Bronchial epithelial cell (primary cell): ENCODE data around the gene LZIC. TPM values are rescaled to one million over a fixed set of nuclear protein-coding genes. Genes with fewer than 3 reads are reported as not detected.
A peak's percentile ranks its signal among the peaks of the same experiment; 100 is the strongest.

Experiments
- DNase-seq: peaks from one replicate; pipeline ENCODE4 v3.0.0-alpha.2; 2010; ENCODE audit warnings: low read depth
- FAIRE-seq: peaks from 2 replicates; lab custom pipeline; 2011; peaks lifted over from hg19 to GRCh38; lab: Jason Lieb, UNC
- H3K27me3 ChIP-seq: 2 replicates; pipeline ENCODE4 v1.5.1; 2011; ENCODE audit warnings: low read length; ENCODE audit not compliant: control insufficient read depth, insufficient read depth
- H3K36me3 ChIP-seq: 2 replicates; pipeline ENCODE4 v1.5.1; 2011; ENCODE audit warnings: low read length; ENCODE audit not compliant: control insufficient read depth, insufficient read depth
- H3K4me3 ChIP-seq: 2 replicates; pipeline ENCODE4 v1.5.1; 2011; ENCODE audit warnings: mild to moderate bottlenecking, low read depth, low read length, control low read depth
- CTCF ChIP-seq: IDR thresholded peaks from 2 replicates; pipeline ENCODE4 v1.5.1; 2011; ENCODE audit warnings: mild to moderate bottlenecking, moderate library complexity, low read length, control low read depth, inconsistent platforms; ENCODE audit not compliant: insufficient read depth, severe bottlenecking
- total RNA-seq: library from RNA; depleted of rRNA; stranded (reverse); fragments of >200 nt; gene quantifications from 2 replicates; pipeline ENCODE4 v1.2.1, GENCODE V29; 2014

LZIC gene
- total RNA-seq, result 32.1 and 37.8 TPM in 2 replicates

DNA sequence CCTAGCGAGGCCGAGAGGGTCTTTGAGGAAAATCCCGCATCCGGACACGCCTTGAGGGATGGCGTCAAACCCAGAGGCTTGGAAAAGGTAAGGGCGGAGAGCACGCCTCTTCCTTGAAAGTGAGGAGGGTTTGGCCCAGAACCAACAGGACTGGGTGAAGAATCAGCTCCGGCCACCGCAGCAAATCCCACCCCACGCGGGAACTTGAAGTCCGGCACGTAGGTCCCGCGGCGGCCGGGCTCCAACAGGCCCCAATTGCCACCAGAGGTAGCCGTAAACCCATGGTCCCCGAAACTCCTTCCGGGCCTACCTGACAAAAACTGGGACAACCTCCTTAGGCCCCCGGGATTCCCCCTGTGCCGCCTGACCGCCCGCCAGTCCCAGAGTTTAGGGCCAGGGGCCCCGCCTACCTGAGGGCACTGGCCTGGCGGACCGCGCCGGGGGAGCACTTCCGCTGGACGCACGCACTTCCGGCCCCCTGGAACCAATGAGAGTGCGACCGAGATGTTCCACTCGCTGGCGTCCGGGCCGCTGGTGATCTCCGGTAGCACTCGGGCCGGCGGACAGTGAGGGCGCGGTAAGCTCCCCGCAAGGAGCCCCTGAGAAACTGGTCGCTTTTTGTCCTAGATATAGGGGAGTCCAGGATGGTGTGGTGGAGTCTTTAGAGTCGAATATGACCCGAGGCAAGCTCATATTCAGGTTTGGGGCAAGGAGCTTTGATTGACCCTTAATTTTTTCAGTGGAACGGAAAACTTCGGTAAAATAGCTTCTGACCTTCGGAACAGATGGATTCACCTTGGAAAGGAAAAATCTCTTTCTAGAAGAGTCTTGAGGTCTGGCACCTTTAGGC, at the start of gene LZIC, which contains the start of gene NMNAT1:
TSS of gene LZIC (minus strand) at position 453 of the 850 bp plus-strand sequence. CDS start 6,772 bp downstream, outside the sequence.
TSS of gene NMNAT1 (plus strand) at position 537 of the 850 bp plus-strand sequence. CDS start 28,599 bp downstream, outside the sequence.
- H3K27me3 ChIP-seq, result no peaks in the 10 kb centered on the region
- FAIRE-seq (no peak), DNase-seq (peak; percentile 83)
- H3K4me3 ChIP-seq, result peak within 1 kb of the TSS; percentile 64
- peaks cover 2% of the 10 kb centered on the region for H3K36me3 ChIP-seq
- no peak for TF ChIP-seq CTCF

- no peak for FAIRE-seq
- no peak for TF ChIP-seq CTCF
- peaks cover 2% of the 10 kb centered on the region for H3K27me3 ChIP-seq
- no peaks in the 10 kb centered on the region for H3K36me3 ChIP-seq
- DNase-seq, result no peak
- H3K4me3 ChIP-seq, result no peak overlapping the region
These were observed 49.7 kb upstream of the LZIC start for GRCh38 chr1:9992910-9993309.

DNA sequence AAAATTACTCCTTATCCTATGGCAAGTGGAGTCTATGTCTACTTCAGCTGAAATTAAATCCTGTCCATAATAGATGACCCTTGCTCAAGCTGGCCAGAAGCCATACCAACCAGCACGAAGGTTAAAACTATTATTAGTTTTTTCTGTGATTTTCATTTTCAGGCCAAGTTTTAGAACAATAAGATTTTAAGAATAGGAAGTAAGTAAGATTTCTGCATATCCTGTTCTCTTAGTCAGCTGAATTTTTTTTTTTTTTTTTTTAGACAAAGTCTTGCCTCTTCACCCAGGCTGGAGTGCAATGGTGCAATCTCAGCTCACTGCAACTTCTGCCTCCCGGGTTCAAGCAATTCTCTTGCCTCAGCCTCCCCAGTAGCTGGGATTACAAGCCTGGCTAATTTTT, 47.8 kb upstream of the LZIC start:
- no peak for FAIRE-seq
- TF ChIP-seq CTCF, result no peak
- DNase-seq, result no peak
- H3K27me3 ChIP-seq, result no peaks in the 10 kb centered on the region
- no peaks in the 10 kb centered on the region for H3K36me3 ChIP-seq
- no peak overlapping the region for H3K4me3 ChIP-seq

DNA sequence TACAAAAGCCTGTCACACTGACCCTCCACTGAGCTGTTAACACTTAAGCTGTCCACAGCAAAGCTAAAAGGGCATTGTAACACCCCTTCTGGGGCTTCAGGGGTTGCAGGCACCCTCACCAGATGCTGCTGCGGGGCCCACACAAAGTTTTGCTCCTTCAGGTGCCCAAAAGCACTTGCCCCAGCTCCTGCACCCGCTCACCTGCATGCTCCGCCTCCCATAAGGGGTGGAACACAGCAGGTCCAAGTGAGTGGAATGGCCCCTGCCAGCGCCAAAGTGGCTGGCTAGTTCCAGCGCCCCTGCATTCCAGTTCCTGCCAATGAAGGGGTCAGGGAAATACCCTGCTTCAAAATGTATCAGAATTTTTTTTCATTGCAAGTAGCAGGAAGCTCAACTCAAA, 46.6 kb upstream of the LZIC start:
- DNase-seq (no peak), FAIRE-seq (no peak)
- Histone ChIP-seq H3K4me3 (no peak overlapping the region), H3K36me3 (no peaks in the 10 kb centered on the region), H3K27me3 (no peaks in the 10 kb centered on the region)
- TF ChIP-seq CTCF, result no peak

GRCh38 chr1:9985001-9985400, 41.8 kb upstream of the LZIC start:
- DNase-seq (no peak), FAIRE-seq (no peak)
- Histone ChIP-seq H3K27me3 (no peaks in the 10 kb centered on the region), H3K4me3 (no peak overlapping the region), H3K36me3 (peaks cover 6% of the 10 kb centered on the region)
- TF ChIP-seq CTCF, result no peak
